Skeletal muscle cell (primary cell): Measurements from ENCODE around the gene ERLEC1.
A peak's percentile ranks its signal among the peaks of the same experiment; 100 is the strongest.
"Not testable (repeated sequence)": the region's sequence is repeated elsewhere in the genome, so short reads cannot be mapped to it uniquely, and the experiment has no call there.

Experiments
- DNase-seq: peaks from one replicate; pipeline ENCODE4 v3.0.0-alpha.2; 2010; ENCODE audit warnings: low read depth
- H3K4me3 ChIP-seq: 2 replicates; pipeline ENCODE4 v1.5.1; 2011; ENCODE audit warnings: low read depth, mild to moderate bottlenecking, control low read depth, low read length, moderate library complexity

Gene ERLEC1

GRCh38 chr2:53778536-53779162, 8.2 kb upstream of the ERLEC1 start:
- H3K4me3 ChIP-seq: no peak overlapping the region
- no peak for DNase-seq

GRCh38 chr2:53780056-53780455, 6.8 kb upstream of the ERLEC1 start:
- DNase-seq: no peak
- no peak overlapping the region for H3K4me3 ChIP-seq

- DNase-seq: no peak
- no peak overlapping the region for H3K4me3 ChIP-seq
Observed at GRCh38 chr2:53782676-53783075, 4.2 kb upstream of the ERLEC1 start.

- no peak for DNase-seq
- no peak overlapping the region for H3K4me3 ChIP-seq
Observed at GRCh38 chr2:53784436-53784835, 2.4 kb upstream of the ERLEC1 start.

GRCh38 chr2:53785366-53785765, 1.5 kb upstream of the ERLEC1 start:
- H3K4me3 ChIP-seq: peak overlapping the region; percentile 100
- DNase-seq: no peak

GRCh38 chr2:53786352-53786704, 516 bp upstream of the ERLEC1 start:
- DNase-seq: no peak
- peak overlapping the region; percentile 100 for H3K4me3 ChIP-seq

- DNase-seq: no peak
- H3K4me3 ChIP-seq: peak overlapping the region; percentile 100
Observed at GRCh38 chr2:53787614-53788289, 908 bp downstream of the ERLEC1 start.

DNA sequence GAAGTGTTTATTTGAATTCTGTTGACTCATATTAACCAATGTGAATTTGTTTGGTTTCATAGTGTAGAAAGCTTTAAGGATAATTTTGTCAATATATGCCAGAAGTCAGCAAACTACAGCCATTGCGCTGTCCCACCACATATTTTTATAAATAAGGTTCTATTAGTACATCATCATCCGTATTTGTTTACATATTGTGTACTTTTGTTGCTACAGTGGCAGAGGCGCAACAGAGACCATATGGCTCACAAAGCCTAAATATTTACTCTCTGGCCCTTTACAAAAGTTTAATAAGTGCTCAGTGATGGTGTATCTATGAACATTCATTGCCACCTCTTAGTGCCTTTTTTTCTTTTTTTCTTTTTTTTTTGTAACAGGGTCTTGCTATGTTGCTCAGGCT, 6.4 kb downstream of the ERLEC1 start:
- no peak overlapping the region for H3K4me3 ChIP-seq
- DNase-seq: no peak

GRCh38 chr2:53793821-53794220, 7.0 kb downstream of the ERLEC1 start:
- no peak overlapping the region for H3K4me3 ChIP-seq
- no peak for DNase-seq

- DNase-seq: no peak
- H3K4me3 ChIP-seq: no peak overlapping the region
Observed at GRCh38 chr2:53801547-53801946, 14.7 kb downstream of the ERLEC1 start.

DNA sequence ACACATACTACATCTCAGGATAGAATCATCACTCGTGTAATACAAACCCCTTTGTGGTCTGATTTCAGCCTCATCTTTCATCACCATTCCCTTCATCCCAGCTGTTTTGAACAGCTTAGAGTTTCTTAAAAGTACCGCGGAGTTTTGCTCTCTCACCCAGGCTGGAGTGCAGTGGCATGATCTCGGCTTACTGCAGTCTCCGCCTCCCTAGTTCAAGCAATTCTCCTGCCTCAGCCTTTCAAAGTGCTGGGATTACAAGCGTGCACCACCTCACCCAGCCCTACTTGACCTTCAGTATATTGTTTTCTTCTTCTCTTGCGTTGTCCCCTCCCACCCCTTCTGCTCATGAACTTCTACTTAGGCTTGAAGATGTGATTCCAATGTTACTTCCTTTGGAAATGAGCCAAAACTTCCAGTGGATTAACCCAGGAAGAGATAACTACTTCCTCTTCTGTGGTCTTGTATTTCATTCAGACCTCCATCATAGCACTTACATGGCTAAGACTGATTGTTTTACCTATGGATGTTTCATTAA, 15.8 kb downstream of the ERLEC1 start:
- no peak overlapping the region for H3K4me3 ChIP-seq

DNA sequence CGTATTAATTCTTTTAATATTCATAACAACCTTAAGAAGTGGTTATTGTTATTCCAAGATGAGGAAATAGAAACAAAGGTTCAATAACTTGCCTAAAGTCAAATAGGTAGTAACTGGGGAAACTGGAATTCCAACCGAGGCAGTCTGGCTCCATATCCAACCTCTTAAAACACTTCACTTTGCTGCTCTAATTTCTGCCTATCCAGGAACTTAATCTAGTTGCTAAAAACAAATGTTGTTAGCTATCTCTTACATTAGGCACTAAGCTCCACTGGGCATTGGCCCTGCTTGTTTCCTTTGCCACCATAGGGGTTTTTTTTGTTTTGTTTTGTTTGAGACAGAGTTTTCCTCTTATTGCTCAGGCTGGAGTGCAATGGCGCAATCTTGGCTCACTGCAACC, 24.8 kb downstream of the ERLEC1 start:
- DNase-seq: no peak
- no peak overlapping the region for H3K4me3 ChIP-seq

More for the DNA sequence above, 15.8 kb downstream of the ERLEC1 start:
- DNase-seq: no peak

- no peak overlapping the region for H3K4me3 ChIP-seq
- DNase-seq: no peak
Observed at GRCh38 chr2:53813151-53813550, 26.3 kb downstream of the ERLEC1 start.

GRCh38 chr2:53818854-53819435, 32.1 kb downstream of the ERLEC1 start:
- H3K4me3 ChIP-seq: no peak overlapping the region
- DNase-seq: no peak

GRCh38 chr2:53819634-53820033, 32.8 kb downstream of the ERLEC1 start:
- H3K4me3 ChIP-seq: no peak overlapping the region

DNA sequence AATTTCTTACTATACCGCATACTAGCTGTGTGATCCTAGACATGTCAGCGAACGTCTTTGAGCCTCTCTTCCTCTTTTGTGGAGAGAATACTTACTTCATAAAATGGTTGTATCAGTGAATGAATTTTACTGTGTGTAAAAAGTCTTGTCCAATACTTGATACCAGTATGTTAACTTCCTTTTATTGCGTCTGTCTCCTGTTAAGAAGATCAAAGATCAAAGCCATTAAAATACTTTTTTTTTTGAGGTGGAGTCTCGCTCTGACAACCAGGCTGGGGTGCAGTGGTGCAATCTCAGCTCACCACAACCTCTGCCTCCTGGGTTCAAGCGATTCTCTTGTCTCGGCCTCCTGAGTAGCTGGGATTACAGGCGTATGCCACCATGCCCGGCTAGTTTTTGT, 33.2 kb downstream of the ERLEC1 start:
- no peak overlapping the region for H3K4me3 ChIP-seq
- no peak for DNase-seq

More at GRCh38 chr2:53819634-53820033, 32.8 kb downstream of the ERLEC1 start:
- no peak for DNase-seq

- no peak overlapping the region for H3K4me3 ChIP-seq
- DNase-seq: no peak
Observed at GRCh38 chr2:53820711-53821110, 33.9 kb downstream of the ERLEC1 start.

DNA sequence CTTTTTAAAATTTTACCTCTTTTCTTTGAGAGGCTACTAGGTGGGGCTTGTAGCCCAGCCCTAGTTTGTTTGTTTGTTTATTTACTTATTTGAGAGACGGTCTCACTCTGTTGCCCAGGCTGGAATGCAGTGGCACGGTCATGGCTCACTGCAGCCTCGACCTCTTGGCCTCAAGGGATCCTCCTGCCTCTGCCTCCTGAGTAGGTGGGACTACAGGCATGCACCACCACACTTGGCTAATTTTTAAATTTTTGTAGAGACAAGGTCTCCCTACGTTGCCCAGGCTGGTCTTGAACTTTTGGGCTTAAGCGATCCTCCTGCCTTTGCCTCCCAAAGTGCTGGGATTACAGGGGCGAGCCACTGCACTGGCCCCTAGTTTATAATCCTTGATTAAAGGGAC, 35.0 kb downstream of the ERLEC1 start:
- no peak for DNase-seq

DNA sequence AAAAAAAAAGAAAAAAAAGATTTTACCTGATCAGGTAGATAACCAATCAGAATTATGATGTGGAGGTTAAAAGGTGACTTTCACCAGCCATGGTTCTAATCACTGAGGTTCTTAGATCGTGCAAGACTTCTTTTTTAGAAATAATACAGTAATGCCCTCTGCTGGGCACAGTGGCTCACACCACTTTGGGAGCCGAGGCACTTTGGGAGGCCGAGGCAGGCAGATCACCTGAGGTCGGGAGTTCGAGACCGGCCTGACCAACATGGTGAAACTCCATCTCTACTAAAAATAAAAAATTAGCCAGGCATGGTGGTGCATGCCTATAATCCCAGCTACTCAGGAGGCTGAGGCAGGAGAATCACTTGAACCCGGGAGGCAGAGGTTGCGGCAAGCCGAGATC, 36.8 kb downstream of the ERLEC1 start:
- not testable (repeated sequence) for H3K4me3 ChIP-seq, DNase-seq

More for the DNA sequence above, 35.0 kb downstream of the ERLEC1 start:
- no peak overlapping the region for H3K4me3 ChIP-seq

DNA sequence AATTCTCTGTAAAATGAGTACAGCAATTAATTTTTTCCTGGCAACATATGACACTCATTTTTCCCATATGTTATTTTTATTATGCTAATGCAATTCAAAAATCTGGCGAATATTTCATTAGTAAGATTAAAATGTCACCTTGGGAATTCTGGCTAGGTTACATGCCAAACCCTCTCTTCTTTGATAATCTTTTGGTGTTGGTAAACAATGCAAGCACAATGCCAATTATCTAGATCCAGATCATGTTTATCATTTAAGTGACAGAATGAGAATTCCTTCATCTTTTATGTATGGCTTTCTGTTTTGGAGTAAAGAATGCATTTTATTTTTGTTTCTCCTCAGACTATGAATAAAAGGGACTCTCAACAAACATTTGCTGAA, 39.2 kb downstream of the ERLEC1 start:
- H3K4me3 ChIP-seq: no peak overlapping the region
- DNase-seq: no peak
